ENCODE results near the gene CASP5.
"Not testable (repeated sequence)": the region's sequence is repeated elsewhere in the genome, so short reads cannot be mapped to it uniquely, and the experiment has no call there.

- TF ChIP-seq TEAD4 (IDR thresholded peaks at IDR 0.05); CREB1 (IDR thresholded peaks at IDR 0.05; ENCODE audit: low read depth); EGR1 (IDR thresholded peaks at IDR 0.05); MAX (IDR thresholded peaks at IDR 0.05); FOXM1 (IDR thresholded peaks at IDR 0.05; ENCODE audit: borderline replicate concordance, low read depth); NFIC (IDR thresholded peaks at IDR 0.05); CEBPB (IDR thresholded peaks at IDR 0.05): not testable (repeated sequence)
Observed at GRCh38 chr11:105044557-105045524, 21.9 kb upstream of the CASP5 start, which contains the start of gene CARD16.

Data from Ishikawa (cell line).